ENCODE measurements around the gene TACC3.

Gene TACC3

GRCh38 chr4:1726146-1726934 lies 5.0 kb downstream of the TACC3 start:
- H3K4me3 ChIP-seq (ENCODE audit: low read depth, low read length) = no peak overlapping the region
- peak; percentile 84 for DNase-seq (ENCODE audit: low read depth)
- peak; percentile 98 for TF ChIP-seq CTCF (conservative IDR thresholded peaks at IDR 0.05; ENCODE audit: low read depth, low read length)

- no peak overlapping the region for H3K4me3 ChIP-seq (ENCODE audit: low read depth, low read length)
- peak; percentile 81 for DNase-seq (ENCODE audit: low read depth)
- no peak for TF ChIP-seq CTCF (conservative IDR thresholded peaks at IDR 0.05; ENCODE audit: low read depth, low read length)
Measured at GRCh38 chr4:1727117-1728031, 6.1 kb downstream of the TACC3 start.

DNA sequence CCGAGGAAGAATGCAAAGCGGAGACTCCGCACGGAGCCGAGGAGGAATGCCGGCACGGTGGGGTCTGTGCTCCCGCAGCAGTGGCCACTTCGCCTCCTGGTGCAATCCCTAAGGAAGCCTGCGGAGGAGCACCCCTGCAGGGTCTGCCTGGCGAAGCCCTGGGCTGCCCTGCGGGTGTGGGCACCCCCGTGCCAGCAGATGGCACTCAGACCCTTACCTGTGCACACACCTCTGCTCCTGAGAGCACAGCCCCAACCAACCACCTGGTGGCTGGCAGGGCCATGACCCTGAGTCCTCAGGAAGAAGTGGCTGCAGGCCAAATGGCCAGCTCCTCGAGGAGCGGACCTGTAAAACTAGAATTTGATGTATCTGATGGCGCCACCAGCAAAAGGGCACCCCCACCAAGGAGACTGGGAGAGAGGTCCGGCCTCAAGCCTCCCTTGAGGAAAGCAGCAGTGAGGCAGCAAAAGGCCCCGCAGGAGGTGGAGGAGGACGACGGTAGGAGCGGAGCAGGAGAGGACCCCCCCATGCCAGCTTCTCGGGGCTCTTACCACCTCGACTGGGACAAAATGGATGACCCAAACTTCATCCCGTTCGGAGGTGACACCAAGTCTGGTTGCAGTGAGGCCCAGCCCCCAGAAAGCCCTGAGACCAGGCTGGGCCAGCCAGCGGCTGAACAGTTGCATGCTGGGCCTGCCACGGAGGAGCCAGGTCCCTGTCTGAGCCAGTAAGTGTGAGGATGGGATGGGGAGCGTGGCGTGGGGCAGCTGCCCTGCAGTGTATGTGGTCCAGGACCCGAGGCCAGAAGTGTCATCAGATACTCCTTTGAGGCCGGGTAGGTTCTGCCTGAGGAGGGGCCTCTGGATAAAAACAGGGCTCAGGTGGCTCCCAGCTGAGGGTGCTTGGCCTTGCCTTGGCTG lies 7.0 kb downstream of the TACC3 start:
- DNase-seq (ENCODE audit: low read depth) = no peak
- H3K4me3 ChIP-seq (ENCODE audit: low read depth, low read length) = no peak overlapping the region
- TF ChIP-seq CTCF (conservative IDR thresholded peaks at IDR 0.05; ENCODE audit: low read depth, low read length) = no peak

DNA sequence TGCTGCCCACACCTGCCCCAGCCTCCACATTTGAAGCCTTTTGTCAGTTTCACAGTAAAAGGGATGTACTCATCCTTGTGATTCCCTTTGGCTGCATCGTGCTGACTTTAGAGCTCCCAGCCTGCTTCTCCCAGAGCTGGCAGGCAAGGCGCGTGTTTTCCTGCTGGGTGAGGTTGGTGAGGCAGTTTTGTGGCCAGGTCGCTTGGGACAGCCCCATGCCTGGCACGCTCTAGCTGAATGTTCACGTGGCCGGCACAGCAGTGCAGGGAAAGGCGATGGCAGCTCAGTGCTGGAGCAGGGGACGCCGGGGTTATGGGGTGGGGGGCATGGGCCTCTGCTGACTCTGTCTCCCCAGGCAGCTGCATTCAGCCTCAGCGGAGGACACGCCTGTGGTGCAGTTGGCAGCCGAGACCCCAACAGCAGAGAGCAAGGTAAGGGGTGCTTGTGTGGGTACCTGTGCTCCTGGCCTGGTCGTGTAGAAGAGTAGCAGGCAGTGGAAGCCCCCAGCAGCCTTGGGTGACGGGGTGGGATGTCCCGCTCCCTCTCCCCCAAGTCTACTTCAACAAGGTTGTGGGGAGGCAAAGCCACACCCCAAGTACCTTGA lies 9.3 kb downstream of the TACC3 start:
- no peak for TF ChIP-seq CTCF (conservative IDR thresholded peaks at IDR 0.05; ENCODE audit: low read depth, low read length)
- H3K4me3 ChIP-seq (ENCODE audit: low read depth, low read length) = no peak overlapping the region
- DNase-seq (ENCODE audit: low read depth) = no peak

GRCh38 chr4:1731180-1731579 lies 9.9 kb downstream of the TACC3 start:
- no peak overlapping the region for H3K4me3 ChIP-seq (ENCODE audit: low read depth, low read length)
- peak; percentile 31 for DNase-seq (ENCODE audit: low read depth)
- no peak for TF ChIP-seq CTCF (conservative IDR thresholded peaks at IDR 0.05; ENCODE audit: low read depth, low read length)

DNA sequence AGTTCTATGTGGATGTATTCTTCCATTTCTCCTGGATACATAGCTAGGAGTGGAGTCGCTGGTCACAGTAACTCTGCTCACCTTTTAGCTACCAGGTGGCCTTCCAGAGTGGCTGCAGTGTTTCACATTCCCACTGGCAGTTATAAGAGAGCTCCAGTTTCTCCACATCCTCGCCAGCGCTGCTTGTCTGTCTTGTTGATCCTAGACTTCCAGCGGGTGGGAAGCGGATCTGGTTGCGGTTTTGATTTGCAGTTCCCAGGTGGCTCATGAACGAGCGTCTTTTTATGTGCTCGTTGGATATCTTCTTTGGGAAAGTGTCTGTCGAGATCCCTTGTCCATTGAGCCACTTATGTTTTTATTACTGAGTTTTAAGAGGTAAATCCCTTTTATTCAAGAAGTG lies 11.6 kb downstream of the TACC3 start:
- H3K4me3 ChIP-seq (ENCODE audit: low read depth, low read length) = no peak overlapping the region
- TF ChIP-seq CTCF (conservative IDR thresholded peaks at IDR 0.05; ENCODE audit: low read depth, low read length) = no peak
- no peak for DNase-seq (ENCODE audit: low read depth)
